ENCODE results near the gene DUOXA2.

The DUOXA2 gene

DNA sequence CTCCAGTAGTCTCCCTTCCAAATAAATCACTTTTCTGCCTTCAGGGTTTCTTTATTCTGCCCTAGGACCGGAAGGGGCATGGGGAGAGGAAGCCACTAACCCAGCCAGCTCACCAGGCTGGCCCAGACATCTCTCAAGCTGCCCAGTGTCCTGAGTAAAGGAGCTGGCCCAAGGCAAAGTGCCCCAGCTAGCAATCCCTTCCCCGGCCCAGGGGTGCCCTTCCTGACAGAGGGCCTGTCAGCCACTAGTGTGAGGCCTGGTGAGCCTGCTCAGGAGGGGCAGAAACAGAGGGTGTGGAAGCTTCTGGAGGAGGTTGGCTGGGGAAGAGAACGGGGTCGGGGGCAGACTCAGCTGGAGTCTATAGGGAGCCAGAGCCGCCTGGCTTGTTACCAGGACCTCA is 51.4 kb downstream of the DUOXA2 start:
- no peak for DNase-seq

DNA sequence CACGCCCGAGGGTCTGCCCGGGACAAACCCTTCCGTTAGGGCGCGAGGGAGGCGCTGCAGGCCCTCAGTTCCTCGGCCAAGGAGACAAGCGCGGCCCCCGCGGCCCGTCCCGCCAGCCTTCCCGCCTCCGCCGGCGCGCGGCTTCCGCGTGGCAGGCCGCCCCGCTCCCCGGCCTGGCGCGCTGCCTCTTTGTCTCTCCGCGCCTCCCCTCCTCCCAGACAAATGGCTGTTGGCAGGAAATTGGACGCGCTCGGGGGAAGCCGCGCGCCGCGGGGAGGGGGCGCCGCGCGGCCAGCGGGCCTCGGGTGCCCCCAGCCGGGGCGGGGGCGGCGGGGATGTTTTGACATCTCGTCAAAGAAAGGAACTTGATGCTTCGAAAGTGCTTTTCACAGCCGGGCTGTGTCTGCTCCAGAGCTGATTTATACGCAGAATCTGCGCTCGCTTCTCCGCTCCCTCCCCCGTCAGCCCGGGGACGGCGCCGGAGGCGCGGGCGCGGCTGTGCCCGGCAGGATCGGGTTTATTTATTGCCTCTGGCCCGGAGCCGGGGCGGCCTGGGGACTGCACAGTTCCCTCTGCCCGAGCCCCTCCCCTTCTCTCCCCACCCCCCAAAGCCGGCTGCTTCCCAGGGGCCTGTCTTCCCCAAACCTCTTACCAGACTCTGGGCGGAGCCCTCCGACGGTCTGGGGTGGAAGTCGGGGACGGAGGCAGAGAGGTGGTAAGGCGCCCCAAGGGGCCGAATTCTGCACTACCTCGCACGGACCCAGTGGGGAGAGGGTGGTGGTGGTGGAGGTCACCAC is 52.9 kb downstream of the DUOXA2 start:
- DNase-seq, result peak; percentile 75 to 78

DNA sequence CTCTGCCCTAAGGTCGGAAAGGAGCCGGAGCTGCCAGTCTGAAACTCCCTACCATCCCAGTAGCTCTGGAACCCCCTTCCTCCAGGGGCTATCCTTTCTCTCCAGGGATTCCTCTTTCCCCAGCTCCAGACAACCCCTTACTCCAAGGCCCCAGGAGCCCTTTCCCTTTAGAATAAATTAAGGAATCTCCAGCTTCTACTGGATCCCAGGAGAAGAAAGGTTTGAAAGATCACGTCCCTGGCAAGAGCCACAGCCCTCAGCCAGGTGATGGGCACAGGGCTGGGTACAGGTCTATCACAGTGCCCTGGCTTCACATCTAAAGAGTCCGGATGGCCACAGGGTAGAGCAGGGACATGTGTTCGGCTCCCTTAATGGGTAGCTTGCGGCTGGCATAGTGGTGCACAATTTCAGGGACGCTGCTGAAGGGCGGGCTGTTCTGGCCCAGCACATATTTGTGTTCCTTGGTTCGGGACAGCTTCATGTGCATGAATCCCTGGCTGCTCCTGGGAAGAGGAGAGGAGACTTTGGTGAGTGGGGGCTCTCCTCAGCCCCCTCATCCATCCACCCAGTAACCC is 53.6 kb downstream of the DUOXA2 start:
- no peak for DNase-seq

All from stimulated activated CD4-positive, alpha-beta T cell treated with anti-CD3 and anti-CD28 coated beads, Interleukin-2, amount 100 ng/mL, for 48 hours (primary cell).